GM18858 (cell line): ENCODE results near the gene MPPED2.

Source experiments
- ATAC-seq: cut with Tn5 transposase; IDR thresholded peaks from one replicate; pipeline ENCODE4 v1.9.1; 2021; ENCODE audit not compliant: unreplicated experiment

Gene MPPED2

DNA sequence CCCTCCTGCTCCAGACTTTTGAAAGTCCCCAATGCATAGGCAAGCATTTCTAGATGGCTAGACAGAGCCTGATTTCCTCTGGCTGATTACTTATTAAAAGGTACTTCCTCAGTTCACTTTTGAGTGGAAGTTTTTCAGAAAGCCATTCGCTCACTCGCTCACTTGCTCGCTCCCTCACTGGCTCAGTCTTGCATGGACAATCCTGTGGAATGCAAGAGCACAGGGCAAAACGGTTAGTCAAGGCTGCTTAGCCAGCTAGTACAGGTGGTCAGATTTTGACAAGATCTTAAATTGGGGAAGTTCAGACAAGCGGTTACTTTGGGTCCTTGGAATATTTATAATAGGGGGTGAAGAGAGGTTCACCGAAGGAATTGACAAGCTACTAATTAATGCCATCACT lies 162.3 kb downstream of the MPPED2 start:
- ATAC-seq: no peak

DNA sequence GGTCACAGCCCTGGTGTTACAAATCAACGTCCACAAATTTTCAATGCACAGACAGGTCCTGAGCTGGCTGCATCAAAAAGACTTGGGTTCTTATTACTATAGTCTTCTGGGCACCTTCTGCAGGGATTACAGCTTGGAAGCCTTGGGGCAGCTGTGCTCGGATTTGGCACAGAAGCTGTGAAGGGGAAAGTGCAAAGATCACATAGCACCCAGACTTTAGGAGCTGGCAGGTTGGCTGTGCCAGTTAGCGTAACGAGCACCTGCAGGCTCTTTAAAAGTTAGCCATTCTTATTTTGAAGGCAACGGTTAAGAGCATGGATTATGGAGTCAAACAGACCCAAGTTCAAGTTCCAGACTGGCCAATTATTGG lies 162.9 kb downstream of the MPPED2 start:
- ATAC-seq: no peak

- no peak for ATAC-seq
Measured at GRCh38 chr11:30422447-30423278, 163.5 kb downstream of the MPPED2 start.

GRCh38 chr11:30420233-30420787 lies 165.8 kb downstream of the MPPED2 start:
- ATAC-seq: no peak

DNA sequence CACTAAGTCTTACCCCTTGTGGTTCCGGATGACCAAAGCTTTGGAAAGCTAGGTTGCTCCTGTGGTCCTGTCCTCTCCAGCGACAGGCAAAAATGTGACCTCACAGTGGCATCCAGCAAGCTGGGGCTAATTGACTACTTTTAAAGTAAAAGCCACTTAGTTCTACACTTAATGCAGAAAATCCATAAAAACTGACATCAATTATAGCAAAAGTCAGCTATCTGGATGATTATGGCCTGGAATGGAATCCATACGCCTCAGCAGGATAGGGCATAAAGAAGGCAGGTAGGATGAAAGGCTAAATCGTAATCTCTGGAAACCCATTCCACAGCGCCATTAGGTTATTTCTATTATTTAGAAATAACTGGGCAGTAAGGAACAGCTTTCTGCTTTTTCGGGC lies 171.3 kb downstream of the MPPED2 start:
- no peak for ATAC-seq

DNA sequence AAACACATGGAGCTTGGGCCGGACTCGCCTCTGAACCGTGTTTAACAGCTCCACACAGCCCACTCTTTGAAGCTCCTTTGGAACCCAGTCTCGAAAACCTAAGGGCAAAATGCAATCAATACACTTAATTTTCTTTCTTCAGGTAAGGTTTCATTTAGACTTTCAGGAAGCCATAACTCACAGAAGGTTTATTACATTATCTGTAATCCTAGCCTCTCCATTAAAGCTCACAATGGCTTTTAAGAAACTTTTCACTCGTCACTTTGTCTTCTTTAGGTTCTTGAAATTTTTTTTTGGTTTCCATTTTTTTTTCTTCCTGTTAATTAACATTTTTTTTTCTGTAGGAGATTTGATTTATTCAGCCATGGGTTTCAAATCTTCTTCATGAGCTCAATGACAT lies 171.9 kb downstream of the MPPED2 start:
- ATAC-seq: no peak

DNA sequence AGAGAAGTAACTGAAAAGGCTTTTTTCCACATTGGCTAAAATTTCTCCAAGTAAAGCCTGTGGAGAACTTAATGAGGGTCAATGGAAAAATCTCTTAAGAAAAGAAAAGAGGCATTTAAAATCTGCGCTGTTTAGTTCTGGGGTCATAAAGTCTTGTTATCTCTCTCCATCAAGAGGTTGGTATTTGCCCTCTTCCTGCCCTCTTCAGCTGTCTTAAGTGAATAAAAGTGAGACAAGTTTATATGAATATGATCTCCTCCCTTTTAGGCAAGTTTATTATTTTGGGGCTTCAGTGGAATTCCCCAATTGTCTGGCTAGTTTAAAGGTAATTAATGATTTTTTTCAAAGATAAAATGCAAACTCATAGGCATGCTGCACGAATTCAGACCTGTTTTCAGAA lies 173.6 kb downstream of the MPPED2 start:
- no peak for ATAC-seq

DNA sequence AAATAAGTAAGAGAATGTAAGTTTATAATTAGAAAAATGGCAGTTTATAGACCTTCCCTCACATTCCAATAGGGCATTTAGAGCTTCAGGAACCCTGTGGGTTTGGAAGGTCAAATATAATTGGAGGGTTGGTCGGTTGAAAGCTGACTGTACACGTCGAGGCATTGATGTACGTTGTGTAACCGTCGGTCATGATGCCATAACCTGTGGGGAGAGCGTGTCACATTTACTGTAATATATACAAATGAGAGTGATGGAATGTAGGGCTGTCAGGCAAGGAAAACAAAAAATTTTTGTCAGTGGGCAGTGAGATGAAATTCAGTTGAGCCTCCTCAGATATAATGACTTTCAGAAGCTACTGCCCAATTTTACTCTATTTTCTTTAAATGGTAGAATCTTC lies 174.8 kb downstream of the MPPED2 start:
- no peak for ATAC-seq

DNA sequence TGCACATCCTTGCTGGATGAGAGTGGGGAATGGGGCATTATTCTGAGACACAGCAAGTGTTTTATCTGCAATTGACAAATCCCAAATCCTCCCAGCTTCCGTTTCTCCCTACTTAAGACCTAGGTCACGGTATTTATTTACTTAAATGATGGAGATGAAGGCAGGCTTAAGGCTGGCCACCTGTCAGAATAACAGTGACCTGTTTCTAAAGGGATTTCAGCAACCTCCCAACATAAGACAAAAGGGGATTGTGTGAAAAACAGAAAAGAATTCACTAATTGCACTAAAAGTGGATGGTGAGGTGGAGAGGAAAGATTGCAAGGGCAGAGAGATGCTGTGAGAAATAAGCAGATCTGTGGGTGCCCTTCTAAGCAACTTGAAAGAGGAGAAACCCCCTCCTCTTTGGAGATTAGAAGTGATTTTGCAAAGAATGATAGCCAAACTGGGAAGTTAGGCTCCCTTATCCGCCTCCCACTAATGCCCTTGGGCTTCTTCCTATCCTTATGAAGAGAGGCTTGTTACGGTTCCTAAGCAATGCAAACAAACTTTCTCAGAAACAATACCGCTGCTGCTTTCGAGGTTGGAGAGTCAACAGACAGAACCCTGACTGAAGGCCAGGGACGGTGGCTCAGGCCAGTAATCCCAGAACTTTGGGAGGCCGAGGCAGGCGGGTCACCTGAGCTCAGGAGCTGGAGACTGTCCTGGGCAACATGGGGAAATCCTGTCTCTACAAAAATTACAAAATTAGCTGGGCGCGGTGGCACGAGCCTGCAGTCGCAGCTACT lies 179.0 kb downstream of the MPPED2 start:
- ATAC-seq: no peak

DNA sequence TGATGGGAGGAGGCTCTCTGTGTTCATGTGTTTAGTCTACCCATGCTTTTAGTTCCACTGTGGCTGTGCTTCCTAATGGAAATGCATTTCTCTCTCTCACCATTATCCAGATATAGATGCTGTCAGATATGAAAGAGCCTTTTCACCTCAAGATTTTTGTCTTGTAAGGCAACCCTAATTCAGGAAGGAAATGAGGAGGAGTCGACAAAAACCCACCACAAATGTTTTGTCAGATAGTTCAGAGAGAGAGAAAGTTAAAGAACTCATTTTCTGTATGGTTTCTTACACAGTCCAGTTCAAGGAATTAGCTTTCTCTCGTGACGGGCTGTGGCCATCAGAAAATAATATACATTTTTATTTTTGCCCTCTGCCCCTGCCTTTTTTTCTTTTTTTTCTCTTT lies 180.8 kb downstream of the MPPED2 start:
- ATAC-seq: no peak

DNA sequence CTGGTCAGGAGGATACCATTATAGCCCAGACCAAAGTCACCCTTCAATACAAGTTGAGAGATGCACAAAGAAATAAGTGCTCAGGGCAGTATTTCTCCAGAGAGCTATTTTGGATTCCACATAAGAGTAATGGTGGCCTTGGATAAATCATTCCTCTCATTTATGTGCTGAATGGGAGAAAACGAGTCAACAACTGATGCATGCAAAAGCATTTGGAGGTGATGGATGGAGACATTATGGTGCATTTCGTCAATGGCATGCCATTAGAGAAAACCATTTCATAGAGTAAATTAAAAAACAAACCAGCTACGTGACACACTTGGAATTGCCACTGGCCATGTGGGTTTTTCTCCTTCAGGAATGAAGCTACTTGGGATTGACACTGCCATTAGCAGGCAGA lies 182.0 kb downstream of the MPPED2 start:
- no peak for ATAC-seq

DNA sequence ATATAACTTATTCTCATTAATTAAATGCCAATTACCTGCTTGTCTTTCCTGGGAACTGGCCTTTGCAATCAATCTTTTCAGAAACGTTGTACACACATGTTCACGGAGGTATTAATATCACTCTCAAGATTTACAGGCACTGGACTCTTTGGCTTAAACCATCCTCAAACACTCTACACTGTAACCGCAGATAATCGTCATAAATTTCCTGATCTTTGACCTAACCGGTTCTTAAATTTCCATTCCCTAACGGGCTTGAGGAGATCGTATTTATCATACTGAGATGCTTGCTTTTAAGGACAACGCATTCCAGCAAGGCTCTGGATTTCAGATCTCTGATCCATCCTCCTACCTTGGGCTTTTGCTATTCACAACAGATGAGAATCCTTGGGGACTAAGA lies 190.4 kb downstream of the MPPED2 start:
- no peak for ATAC-seq

GRCh38 chr11:30393012-30393411 lies 193.1 kb downstream of the MPPED2 start:
- ATAC-seq: no peak

GRCh38 chr11:30392221-30392784 lies 193.8 kb downstream of the MPPED2 start:
- no peak for ATAC-seq

DNA sequence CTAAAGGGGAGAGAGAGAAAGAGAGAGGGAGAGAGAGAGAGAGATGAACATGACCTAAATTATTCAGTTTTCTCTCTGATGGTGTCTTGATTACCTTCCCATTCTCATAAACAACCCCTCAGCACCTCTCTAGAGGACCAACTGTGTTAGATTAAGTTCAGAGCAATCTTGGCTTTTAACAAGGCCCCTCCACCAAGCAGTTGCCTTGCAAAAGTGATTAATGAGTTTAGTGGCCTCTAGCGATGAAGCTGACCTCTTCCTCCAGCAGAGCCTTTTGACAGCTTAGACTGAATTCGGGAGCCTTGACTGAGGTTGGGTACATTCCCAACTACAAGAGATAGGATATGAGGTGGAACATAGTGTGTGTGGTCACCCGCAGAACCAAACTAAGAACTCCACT lies 197.2 kb downstream of the MPPED2 start:
- ATAC-seq: no peak

GRCh38 chr11:30387891-30388861 lies 198.0 kb downstream of the MPPED2 start:
- no peak for ATAC-seq

DNA sequence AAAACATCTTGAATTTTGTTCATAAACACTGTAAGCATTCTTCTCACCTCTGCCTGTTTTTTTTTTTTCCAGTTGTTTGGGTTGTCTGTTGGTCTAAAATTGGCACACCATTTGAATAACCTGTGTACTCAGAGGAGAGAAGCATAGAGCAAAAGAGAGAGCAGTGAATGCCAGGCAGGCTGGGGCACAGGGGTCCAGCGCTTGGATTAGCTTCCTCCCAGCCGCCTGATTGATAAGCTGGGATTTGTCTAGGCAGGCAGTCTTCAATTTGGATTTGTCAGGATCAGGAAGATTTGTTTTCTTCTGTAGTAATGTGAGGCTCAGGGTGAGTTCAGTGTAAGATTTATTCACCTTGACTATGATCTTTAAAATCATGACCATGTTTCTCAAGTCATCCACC lies 204.3 kb downstream of the MPPED2 start:
- no peak for ATAC-seq

DNA sequence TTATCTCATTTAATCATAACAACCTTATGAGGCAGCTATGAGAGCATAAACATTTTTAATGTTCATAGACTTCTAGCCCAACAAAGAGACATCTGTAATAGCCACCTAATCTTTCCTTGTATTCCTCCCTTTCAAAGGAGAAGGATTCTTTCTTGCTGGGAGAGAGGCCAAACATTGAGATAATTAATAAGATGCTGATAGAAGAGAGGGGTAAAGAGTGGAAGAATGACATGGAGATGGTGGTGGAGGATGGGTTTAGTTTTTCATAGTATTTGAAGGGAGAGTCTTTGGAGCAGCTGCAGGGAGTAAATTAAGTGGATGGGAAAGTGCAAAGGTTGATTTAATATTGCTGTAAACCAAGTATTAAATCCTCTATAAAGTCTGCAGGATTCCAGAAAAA lies 205.3 kb downstream of the MPPED2 start:
- ATAC-seq: no peak

GRCh38 chr11:30377347-30377746 lies 208.8 kb downstream of the MPPED2 start:
- no peak for ATAC-seq

GRCh38 chr11:30370164-30370563 lies 216.0 kb downstream of the MPPED2 start:
- ATAC-seq: no peak

GRCh38 chr11:30368394-30368793 lies 217.8 kb downstream of the MPPED2 start:
- no peak for ATAC-seq
